HepG2 (cell line): ENCODE measurements around the gene RABGEF1. TPM values are rescaled to one million over a fixed set of nuclear protein-coding genes. Genes with fewer than 3 reads are reported as not detected.

Source experiments
- ATAC-seq: fragments of 200-7000 bp; cut with Tn5 transposase; 3 replicates; pipeline ENCODE4 v1.9.1; 2020; ENCODE audit warnings: mild to moderate bottlenecking, moderate library complexity
- BruUV-seq: library from RNA; stranded (reverse); fragments of 400-500 nt; replicated peaks from 2 replicates; lab custom pipeline; 2021; lab: Mats Ljungman, UMichigan
- CTCF ChIA-PET: fragments of 300-600 bp; formaldehyde crosslinking; extraction: SDS; loops from one replicate; lab custom pipeline; 2021; ENCODE audit warnings: low total read pairs, inconsistent platforms, low intra/inter-chr PET ratio; lab: Yijun Ruan, JAX
- POLR2A ChIA-PET: fragments of 350-600 bp; sonication (Branson Sonifier 250); formaldehyde crosslinking; loops from one replicate; lab custom pipeline; 2020; ENCODE audit warnings: antibody characterized with exemption, inconsistent platforms; lab: Yijun Ruan, JAX
- DNase-seq: peaks from one replicate; pipeline ENCODE4 v3.0.0-alpha.2; 2015; ENCODE audit warnings: low spot score
- FAIRE-seq: peaks from 3 replicates; lab custom pipeline; 2011; peaks lifted over from hg19 to GRCh38; lab: Jason Lieb, UNC
- H2AFZ ChIP-seq: one replicate; pipeline ENCODE4 v1.6.1; 2011; ENCODE audit warnings: low read length, inconsistent platforms
- H3K27ac ChIP-seq: fragments of 300-600 bp; 3 replicates; pipeline ENCODE4 v1.8.0; 2011; ENCODE audit warnings: mixed run types, mild to moderate bottlenecking, mixed read lengths, low read length, inconsistent platforms; ENCODE audit not compliant: insufficient read depth; ENCODE audit errors: extremely low read length
- H3K27me3 ChIP-seq, 2 experiments: fragments of 200-600 bp in 1 of 2; 2 replicates in 1 of 2; 3 replicates in 1 of 2; pipeline versions ENCODE4 v1.6.0 to v1.8.0; 2011; ENCODE audit warnings: low read length in 2 of 2, mild to moderate bottlenecking in 2 of 2, moderate library complexity in 2 of 2, inconsistent platforms in 1 of 2; ENCODE audit not compliant: insufficient read depth in 2 of 2, control insufficient read depth in 1 of 2
- H3K36me3 ChIP-seq, 2 experiments: fragments of 200-600 bp in 1 of 2; replicated peaks in 1 of 2; 2 replicates in 1 of 2; 3 replicates in 1 of 2; pipeline versions ENCODE4 v1.5.1 to v1.8.0; 2011; ENCODE audit warnings: low read length in 2 of 2, inconsistent platforms in 1 of 2; ENCODE audit not compliant: insufficient read depth in 2 of 2, control insufficient read depth in 1 of 2
- H3K4me1 ChIP-seq: 2 replicates; pipeline ENCODE4 v1.5.1; 2012; ENCODE audit warnings: low read length, inconsistent platforms; ENCODE audit not compliant: insufficient read depth
- H3K4me2 ChIP-seq: 2 replicates; pipeline ENCODE4 v1.6.0; 2011; ENCODE audit warnings: low read depth, low read length, inconsistent platforms
- H3K4me3 ChIP-seq, 3 experiments: fragments of 200-600 bp in 1 of 3; sonication (generic), shearing (Covaris generic) in 1 of 3; replicated peaks in 1 of 3; 2 replicates each; pipeline ENCODE4 v1.5.1; 2011 to 2016; ENCODE audit warnings: low read length in 3 of 3, inconsistent platforms in 2 of 3, low read depth in 2 of 3, mild to moderate bottlenecking in 2 of 3, control low read depth in 1 of 3, mixed read lengths in 1 of 3; ENCODE audit not compliant: insufficient read depth in 1 of 3
- H3K79me2 ChIP-seq: one replicate; pipeline ENCODE4 v1.6.1; 2011; ENCODE audit warnings: low read length, inconsistent platforms; ENCODE audit not compliant: insufficient read depth
- H3K9ac ChIP-seq: 2 replicates; pipeline ENCODE4 v1.6.0; 2011; ENCODE audit warnings: mild to moderate bottlenecking, low read depth, low read length, inconsistent platforms; ENCODE audit not compliant: insufficient read depth
- H3K9me3 ChIP-seq: 2 replicates; pipeline ENCODE4 v1.5.1; 2012; ENCODE audit warnings: mild to moderate bottlenecking, low read length
- H4K20me1 ChIP-seq: 2 replicates; pipeline ENCODE4 v1.6.0; 2011; ENCODE audit warnings: inconsistent platforms, mild to moderate bottlenecking, low read length, moderate library complexity; ENCODE audit not compliant: insufficient read depth
- ATRX ChIP-seq: sonication (generic); formaldehyde crosslinking; IDR thresholded peaks from 2 replicates; pipeline ENCODE4 v1.4.0; 2020; ENCODE audit warnings: missing genetic modification reagents, borderline replicate concordance
- DDIT3 ChIP-seq: sonication (generic); formaldehyde crosslinking; IDR thresholded peaks from 2 replicates; pipeline ENCODE4 v1.4.0; 2020; ENCODE audit warnings: mild to moderate bottlenecking, missing genetic modification reagents
- FOXO4 ChIP-seq: sonication (generic); formaldehyde crosslinking; conservative IDR thresholded peaks from 2 replicates; pipeline ENCODE4 v1.8.1; 2023; ENCODE audit warnings: missing genetic modification reagents
- HOXA3 ChIP-seq: sonication (generic); formaldehyde crosslinking; IDR thresholded peaks from 2 replicates; pipeline ENCODE4 v1.5.0; 2020; ENCODE audit warnings: missing genetic modification reagents
- HOXA5 ChIP-seq: sonication (generic); formaldehyde crosslinking; IDR thresholded peaks from 2 replicates; pipeline ENCODE4 v1.4.0; 2020; ENCODE audit warnings: missing genetic modification reagents
- RNF2 ChIP-seq: fragments of 450-650 bp; conservative IDR thresholded peaks from 2 replicates; pipeline ENCODE4 v1.6.1; 2016; ENCODE audit warnings: low read depth
- ZFYVE20 ChIP-seq: sonication (generic); formaldehyde crosslinking; IDR thresholded peaks from 2 replicates; pipeline ENCODE4 v1.8.0; 2023; ENCODE audit warnings: low read depth, mild to moderate bottlenecking, moderate library complexity, missing genetic modification reagents, borderline replicate concordance
- ZNF101 ChIP-seq: sonication (generic); formaldehyde crosslinking; IDR thresholded peaks from 2 replicates; pipeline ENCODE4 v1.4.0; 2020; ENCODE audit warnings: mild to moderate bottlenecking, low read depth, missing genetic modification reagents, borderline replicate concordance
- ZNF260 ChIP-seq: sonication (generic); formaldehyde crosslinking; IDR thresholded peaks from 2 replicates; pipeline ENCODE4 v1.4.0; 2020; ENCODE audit warnings: missing genetic modification reagents, low read depth, mild to moderate bottlenecking, borderline replicate concordance
- WGBS: methylation state at CpG from one replicate; pipeline ENCODE4 v1.1.6; 2017; ENCODE audit warnings: low lambda C conversion rate; 5-methylcytosine and 5-hydroxymethylcytosine counted together
- in situ Hi-C: cut with HindIII; loops from 2 replicates; pipeline ENCODE4 v1.10.0; 2017; ENCODE audit warnings: low pct_unique_long_range_greater_than_20kb; ENCODE audit not compliant: extremely low pct_ligation_motif_present
- intact Hi-C: fragments of 100-400 bp; cut with micrococcal nuclease; formaldehyde crosslinking; loops from one replicate; pipeline ENCODE4 v1.10.0; 2022; ENCODE audit not compliant: unreplicated experiment
- polyA plus RNA-seq, 8 experiments: library from polyadenylated mRNA; depleted of rRNA in 3 of 8; stranded (reverse) in 7 of 8; unstranded in 1 of 8; fragments of >200 nt; fragmentation: Illumina TruSeq in 4 of 8; extraction: Trizol in 4 of 8; gene quantifications; 2 replicates each; pipeline versions ENCODE4 v1.2.1 to v1.2.3, GENCODE V29; 2011 to 2016; ENCODE audit warnings: low read depth in 4 of 8, missing spikeins in 1 of 8, mixed read lengths in 1 of 8; ENCODE audit not compliant: insufficient read depth in 1 of 8
- total RNA-seq, 5 experiments: library from RNA; depleted of rRNA; stranded (reverse); fragments of >200 nt; fragmentation: Illumina TruSeq; extraction: Trizol; gene quantifications; 2 replicates each; pipeline ENCODE4 v1.2.3, GENCODE V29; 2016; ENCODE audit warnings: low read depth in 1 of 5

The RABGEF1 gene
- total and polyA plus RNA-seq, 2 of the 13 experiments (the other 11 are each of a cell fraction or from before 2014, with no cell fraction given), result 22.7 to 35.3 TPM

- ChIA-PET POLR2A (no interaction called here), CTCF (no interaction called here)
- 97% methylated on average over 8 of the region's 8 CpGs for WGBS
- Histone ChIP-seq H2AFZ (no peak overlapping the region), H3K4me3 (no peak overlapping the region), H3K79me2 (peaks cover 90% of the 10 kb centered on the region), H3K4me2 (no peak overlapping the region), H4K20me1 (peaks cover 9% of the 10 kb centered on the region; the same call in 1 of the 2 replicates), H3K4me1 (peaks cover 47% of the 10 kb centered on the region), H3K36me3 (peaks cover 1 to 7% of the 10 kb centered on the region in 2 experiments), H3K27ac (no peak overlapping the region), H3K9me3 (no peaks in the 10 kb centered on the region), H3K9ac (no peak overlapping the region), H3K27me3 (no peaks in the 10 kb centered on the region)
- BruUV-seq, result no TSS peak
- intact Hi-C loops (no loop called here), in situ Hi-C loops (no loop called here)
- ATAC-seq (no peak), FAIRE-seq (no peak), DNase-seq (no peak)
- TF ChIP-seq ZNF260, result no peak
- TF ChIP-seq ZFYVE20 (CRISPR knock-in tag), result no peak
- no peak for TF ChIP-seq DDIT3 (CRISPR knock-in tag)
- no peak for TF ChIP-seq FOXO4 (CRISPR knock-in tag)
- no peak for TF ChIP-seq ATRX
- no peak for TF ChIP-seq ZNF101
- no peak for TF ChIP-seq RNF2
- TF ChIP-seq HOXA5 (CRISPR knock-in tag), result no peak
- TF ChIP-seq HOXA3 (CRISPR knock-in tag), result no peak
These were observed 11.4 kb downstream of the RABGEF1 start for GRCh38 chr7:66751945-66752344.
